Gastroesophageal sphincter (tissue), 4 donors: ENCODE data around the gene TMEM203. TPM values are rescaled to one million over a fixed set of nuclear protein-coding genes. Genes with fewer than 3 reads are reported as not detected.

Source experiments
- ATAC-seq: fragments of 150-250 bp; one replicate; pipeline ENCODE4 v1.9.1; 2016; ENCODE audit warnings: mild to moderate bottlenecking, moderate library complexity
- H3K27ac ChIP-seq, 4 donors: fragments of 200-600 bp; sonication (generic) in 3 of 4; 1 replicate in 3 of 4; 2 replicates in 1 of 4; pipeline ENCODE4 v1.5.1; 2016 to 2019
- H3K27me3 ChIP-seq: fragments of 200-600 bp; sonication (generic); one replicate; pipeline ENCODE4 v1.5.1; 2019
- H3K36me3 ChIP-seq, 2 donors: fragments of 200-600 bp; sonication (generic); one replicate each; pipeline ENCODE4 v1.5.1; 2019; ENCODE audit warnings: control low read depth in 1 of 2
- H3K4me1 ChIP-seq, 3 donors: fragments of 200-600 bp; sonication (generic); 1 replicate in 2 of 3; 2 replicates in 1 of 3; pipeline ENCODE4 v1.5.1; 2016 to 2019; ENCODE audit warnings: control low read depth in 2 of 3
- H3K4me3 ChIP-seq, 2 donors: fragments of 200-600 bp; sonication (generic); one replicate each; pipeline ENCODE4 v1.5.1; 2019; ENCODE audit warnings: mild to moderate bottlenecking in 1 of 2, moderate library complexity in 1 of 2
- H3K9me3 ChIP-seq, 3 donors: fragments of 200-600 bp; sonication (generic); one replicate each; pipeline ENCODE4 v1.5.1; 2017 to 2019; ENCODE audit warnings: control low read depth in 2 of 3
- CTCF ChIP-seq, 4 experiments: fragments of 200-600 bp in 2 of 4; fragments of 450-650 bp in 2 of 4; sonication (generic) in 1 of 4; IDR thresholded peaks; one replicate each; pipeline ENCODE4 v1.5.1; 2017 to 2019; ENCODE audit warnings: antibody characterized with exemption in 4 of 4, mild to moderate bottlenecking in 2 of 4, moderate library complexity in 2 of 4
- EP300 ChIP-seq: sonication (generic); formaldehyde crosslinking; IDR thresholded peaks from one replicate; pipeline ENCODE4 v1.6.1; 2017; ENCODE audit warnings: antibody characterized with exemption, mild to moderate bottlenecking
- POLR2A ChIP-seq, 2 donors: fragments of 450-650 bp; IDR thresholded peaks; one replicate each; pipeline ENCODE4 v1.6.1; 2017; ENCODE audit warnings: antibody characterized with exemption in 2 of 2, mild to moderate bottlenecking in 2 of 2, moderate library complexity in 1 of 2
- POLR2AphosphoS5 ChIP-seq: sonication (generic); formaldehyde crosslinking; IDR thresholded peaks from one replicate; pipeline ENCODE4 v1.6.1; 2017; ENCODE audit warnings: antibody characterized with exemption
- WGBS, 2 donors: methylation state at CpG; one replicate each; pipeline ENCODE4 v1.1.5; 2018; ENCODE audit warnings: low coverage in 1 of 2; 5-methylcytosine and 5-hydroxymethylcytosine counted together
- total RNA-seq, 4 donors: library from RNA; depleted of rRNA; stranded (reverse); fragments of >200 nt; gene quantifications; one replicate each; pipeline ENCODE4 v1.1.0, GENCODE V29; 2016

The TMEM203 gene
- total RNA-seq, 4 donors from 2014 or later: 21.9 to 36.1 (median 29.1) TPM

- ATAC-seq: no peak
- H3K27me3 ChIP-seq: peaks cover 100% of the 10 kb centered on the region
- H3K4me1 ChIP-seq: peaks cover 5 to 55% (median 41%) of the 10 kb centered on the region in 3 donors
- no peak overlapping the region for H3K4me3 ChIP-seq
- 51 to 81% methylated on average over 6 to 8 of the region's 22 CpGs for WGBS, 2 donors
- H3K36me3 ChIP-seq: no peaks in the 10 kb centered on the region
- H3K9me3 ChIP-seq: no peaks in the 10 kb centered on the region
- no peak for TF ChIP-seq POLR2AphosphoS5
- no peak for TF ChIP-seq CTCF (IDR thresholded peaks at IDR 0.05)
- TF ChIP-seq EP300: no peak
- no peak for TF ChIP-seq POLR2A (IDR thresholded peaks at IDR 0.05)
- H3K27ac ChIP-seq: no peak overlapping the region
These were observed 38.8 kb downstream of the TMEM203 start for GRCh38 chr9:137166380-137167229.

- no peak for ATAC-seq
- Histone ChIP-seq H3K4me3 (no peak overlapping the region), H3K9me3 (no peaks in the 10 kb centered on the region), H3K36me3 (no peaks in the 10 kb centered on the region), H3K4me1 (peaks cover 5 to 62% (median 41%) of the 10 kb centered on the region in 3 donors), H3K27me3 (peaks cover 100% of the 10 kb centered on the region), H3K27ac (no peak overlapping the region)
- 56 to 70% methylated on average over 2 to 8 of the region's 32 CpGs for WGBS, 2 donors
- TF ChIP-seq POLR2AphosphoS5 (no peak), POLR2A (IDR thresholded peaks at IDR 0.05) (no peak), CTCF (IDR thresholded peaks at IDR 0.05) (no peak), EP300 (no peak)
These were observed 40.1 kb downstream of the TMEM203 start for GRCh38 chr9:137165250-137165836.

GRCh38 chr9:137164370-137165249, 40.8 kb downstream of the TMEM203 start:
- H3K4me1 ChIP-seq: peaks cover 5 to 57% (median 39%) of the 10 kb centered on the region in 3 donors
- no peak overlapping the region for H3K4me3 ChIP-seq
- ATAC-seq: no peak
- TF ChIP-seq CTCF (IDR thresholded peaks at IDR 0.05) (no peak), POLR2A (IDR thresholded peaks at IDR 0.05) (no peak), EP300 (no peak), POLR2AphosphoS5 (no peak)
- no peak overlapping the region for H3K27ac ChIP-seq
- WGBS, 2 donors: no CpG with 5 or more reads among the region's 34 CpGs
- H3K9me3 ChIP-seq: no peaks in the 10 kb centered on the region
- H3K36me3 ChIP-seq: no peaks in the 10 kb centered on the region
- H3K27me3 ChIP-seq: peaks cover 100% of the 10 kb centered on the region

GRCh38 chr9:137163805-137164204, 41.6 kb downstream of the TMEM203 start:
- Histone ChIP-seq H3K27ac (no peak overlapping the region), H3K36me3 (no peaks in the 10 kb centered on the region), H3K4me1 (peaks cover 5 to 49% (median 32%) of the 10 kb centered on the region in 3 donors), H3K9me3 (no peaks in the 10 kb centered on the region), H3K27me3 (peaks cover 100% of the 10 kb centered on the region), H3K4me3 (no peak overlapping the region)
- no peak for TF ChIP-seq EP300
- no peak for TF ChIP-seq POLR2AphosphoS5
- TF ChIP-seq POLR2A (IDR thresholded peaks at IDR 0.05): no peak
- no peak for TF ChIP-seq CTCF (IDR thresholded peaks at IDR 0.05)
- ATAC-seq: no peak
- WGBS, 2 donors: no CpG with 5 or more reads among the region's 22 CpGs
